Fibroblast of mammary gland (primary cell): ENCODE measurements around the gene SHROOM4.

Source experiments
- DNase-seq: peaks from one replicate; pipeline ENCODE4 v3.0.0-alpha.2; 2010; ENCODE audit warnings: low read depth
- H3K4me3 ChIP-seq: 2 replicates; pipeline ENCODE4 v1.5.1; 2011; ENCODE audit warnings: low read depth, mild to moderate bottlenecking, low read length, moderate library complexity; ENCODE audit not compliant: control insufficient read depth
- TF ChIP-seq, protein P1 (sequence below): conservative IDR thresholded peaks from 2 replicates; pipeline ENCODE4 v1.5.1; 2011; ENCODE audit warnings: low read depth, low read length, inconsistent platforms; ENCODE audit not compliant: control insufficient read depth, insufficient read depth

Gene SHROOM4

DNA sequence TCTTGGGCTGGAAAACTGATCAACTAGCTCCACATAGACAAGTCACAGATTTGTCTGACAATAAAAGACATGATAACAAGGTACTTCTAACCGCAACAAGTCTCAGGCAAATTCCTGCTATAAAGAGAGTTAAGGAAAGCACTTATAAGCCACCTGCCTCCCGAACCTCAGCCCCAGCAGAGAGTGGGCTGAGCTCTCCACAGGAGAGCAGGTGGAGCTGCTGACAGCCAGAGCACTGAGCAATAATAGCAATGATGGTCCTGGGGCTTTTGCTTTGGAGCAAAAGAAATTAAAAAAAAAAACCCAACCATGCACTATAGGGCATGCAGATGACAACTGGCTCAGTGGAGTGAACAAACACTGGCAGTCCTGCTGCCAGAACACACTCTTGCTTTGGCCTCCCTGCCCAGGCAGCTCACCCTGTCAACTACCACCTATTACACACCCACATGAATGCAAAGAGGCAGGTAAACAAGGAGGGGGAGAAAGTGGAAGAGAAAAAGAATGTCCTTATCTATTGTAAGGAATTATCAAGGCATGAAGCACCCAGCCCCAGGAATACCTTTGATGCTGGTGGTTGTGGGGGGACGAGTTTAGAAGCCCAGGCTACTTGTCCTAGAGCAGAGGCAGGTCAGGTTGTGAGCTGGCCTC, 207.6 kb downstream of the SHROOM4 start:
- no peak for DNase-seq
- TF ChIP-seq, protein P1, sequence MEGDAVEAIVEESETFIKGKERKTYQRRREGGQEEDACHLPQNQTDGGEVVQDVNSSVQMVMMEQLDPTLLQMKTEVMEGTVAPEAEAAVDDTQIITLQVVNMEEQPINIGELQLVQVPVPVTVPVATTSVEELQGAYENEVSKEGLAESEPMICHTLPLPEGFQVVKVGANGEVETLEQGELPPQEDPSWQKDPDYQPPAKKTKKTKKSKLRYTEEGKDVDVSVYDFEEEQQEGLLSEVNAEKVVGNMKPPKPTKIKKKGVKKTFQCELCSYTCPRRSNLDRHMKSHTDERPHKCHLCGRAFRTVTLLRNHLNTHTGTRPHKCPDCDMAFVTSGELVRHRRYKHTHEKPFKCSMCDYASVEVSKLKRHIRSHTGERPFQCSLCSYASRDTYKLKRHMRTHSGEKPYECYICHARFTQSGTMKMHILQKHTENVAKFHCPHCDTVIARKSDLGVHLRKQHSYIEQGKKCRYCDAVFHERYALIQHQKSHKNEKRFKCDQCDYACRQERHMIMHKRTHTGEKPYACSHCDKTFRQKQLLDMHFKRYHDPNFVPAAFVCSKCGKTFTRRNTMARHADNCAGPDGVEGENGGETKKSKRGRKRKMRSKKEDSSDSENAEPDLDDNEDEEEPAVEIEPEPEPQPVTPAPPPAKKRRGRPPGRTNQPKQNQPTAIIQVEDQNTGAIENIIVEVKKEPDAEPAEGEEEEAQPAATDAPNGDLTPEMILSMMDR: no peak
- no peak overlapping the region for H3K4me3 ChIP-seq

DNA sequence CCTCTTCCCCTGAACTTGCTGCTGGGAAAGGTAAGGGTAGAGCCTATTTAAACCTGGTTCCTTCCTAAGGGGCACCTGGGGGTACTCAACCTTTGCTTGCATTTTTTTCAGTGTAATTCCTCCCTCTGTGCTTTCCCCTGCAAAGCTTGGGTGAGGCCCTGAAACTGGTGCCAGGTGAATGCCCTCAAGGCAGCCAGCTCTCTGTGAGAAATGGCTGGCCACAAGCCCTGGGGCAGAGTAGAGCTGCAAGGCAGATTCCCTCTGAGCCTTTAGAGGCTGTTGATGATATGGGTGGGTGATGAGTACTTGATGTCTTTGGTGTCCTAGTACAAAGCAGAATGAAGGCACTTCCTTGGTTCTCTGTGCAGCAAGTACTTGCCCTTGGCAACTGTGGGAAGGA, 217.9 kb downstream of the SHROOM4 start:
- DNase-seq: no peak
- TF ChIP-seq, protein P1: no peak
- no peak overlapping the region for H3K4me3 ChIP-seq

DNA sequence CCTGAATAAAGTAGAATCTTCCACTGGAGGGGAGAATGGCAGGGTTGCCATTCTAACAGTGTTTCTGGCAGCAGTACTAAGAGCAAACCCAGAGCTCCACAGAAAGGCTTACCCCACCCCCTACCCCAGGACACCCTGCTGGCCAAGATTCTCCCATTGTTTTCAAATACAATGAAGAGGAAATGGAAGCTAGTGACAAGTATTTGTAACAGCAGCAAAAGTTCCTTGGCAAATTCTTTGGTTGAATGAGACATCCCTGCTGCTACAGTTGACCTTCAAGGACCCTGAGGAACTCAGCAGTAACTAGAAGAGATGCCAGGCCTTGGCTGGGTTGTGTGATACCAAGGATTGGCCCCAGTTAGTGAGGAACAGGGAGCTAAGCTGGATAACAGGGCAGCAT, 219.2 kb downstream of the SHROOM4 start:
- DNase-seq: no peak
- H3K4me3 ChIP-seq: no peak overlapping the region
- TF ChIP-seq, protein P1: no peak

DNA sequence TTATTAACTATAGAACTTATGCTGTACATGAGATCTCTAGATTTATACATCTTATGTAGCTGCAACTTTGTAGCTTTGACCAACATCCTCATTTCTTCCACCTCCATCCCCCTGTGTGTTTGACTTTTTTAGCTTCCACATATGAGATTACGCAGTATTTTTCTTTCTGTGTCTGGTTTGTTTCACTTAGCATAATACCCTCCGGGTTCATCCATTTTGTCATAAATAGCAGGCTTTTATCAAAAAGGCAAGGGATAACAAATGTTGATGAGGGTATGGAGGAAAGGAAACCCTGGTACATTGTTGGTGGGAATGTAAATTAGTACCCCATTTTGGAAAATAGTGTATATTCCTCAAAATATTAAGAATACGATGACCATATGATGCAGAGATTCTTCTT, 227.0 kb downstream of the SHROOM4 start:
- TF ChIP-seq, protein P1: no peak
- DNase-seq: no peak
- H3K4me3 ChIP-seq: no peak overlapping the region

DNA sequence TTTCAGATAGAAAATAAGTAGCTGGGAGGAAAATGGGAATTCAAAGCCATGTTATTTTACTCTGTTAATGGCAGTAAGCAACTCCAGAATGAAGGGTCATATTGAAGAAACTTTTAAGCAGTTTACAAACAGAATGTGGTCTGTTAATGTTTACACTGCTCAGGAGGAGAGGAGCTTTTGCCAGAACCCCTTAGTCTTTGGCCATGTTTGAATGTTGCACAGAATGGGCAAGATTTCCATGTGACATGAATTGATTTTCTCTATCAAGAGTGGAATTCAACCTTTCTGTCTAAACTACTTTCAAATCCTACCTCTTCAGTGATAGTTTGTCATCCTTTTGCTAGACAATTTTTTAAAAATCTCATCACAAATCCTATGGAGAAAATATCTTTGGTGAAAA, 227.6 kb downstream of the SHROOM4 start:
- TF ChIP-seq, protein P1: no peak
- no peak overlapping the region for H3K4me3 ChIP-seq
- DNase-seq: no peak

DNA sequence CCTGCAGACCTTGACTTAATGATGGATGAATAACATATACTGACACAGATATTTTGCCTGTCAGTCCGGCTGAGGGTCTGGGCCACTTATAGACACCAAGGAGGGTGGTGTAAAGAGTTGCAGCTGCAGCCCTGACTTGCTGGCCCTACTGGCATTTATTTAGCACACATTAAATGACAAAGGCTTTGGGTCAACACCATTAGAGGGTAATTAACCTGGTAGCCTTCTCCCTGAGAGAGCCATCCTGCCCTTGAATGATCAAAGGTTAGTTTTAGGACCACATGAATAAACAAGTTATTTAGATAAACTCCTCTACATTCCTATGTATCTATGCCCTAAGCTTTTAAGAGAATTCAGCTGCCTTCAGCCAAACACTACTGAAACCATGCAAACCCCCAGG, 232.6 kb downstream of the SHROOM4 start:
- DNase-seq: no peak
- H3K4me3 ChIP-seq: no peak overlapping the region
- TF ChIP-seq, protein P1: no peak

DNA sequence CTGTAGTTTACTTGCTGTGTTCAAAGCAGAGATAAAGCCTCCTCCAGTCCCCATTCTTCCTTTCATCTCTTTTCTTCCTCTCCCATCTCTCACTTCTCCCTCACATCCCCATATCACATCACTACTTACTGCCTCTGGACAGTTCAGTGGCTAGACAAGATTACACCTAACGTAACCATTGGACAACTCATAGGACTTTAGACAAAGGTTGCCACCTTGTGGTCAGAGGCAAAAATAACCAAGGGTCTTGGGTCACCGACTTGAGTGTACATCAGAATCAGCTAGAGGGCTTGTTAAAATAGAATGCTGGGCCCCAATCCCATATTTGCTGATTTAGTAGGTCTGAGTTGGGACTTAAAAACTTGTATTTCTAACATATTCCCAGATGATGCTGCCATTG, 234.0 kb downstream of the SHROOM4 start:
- TF ChIP-seq, protein P1: peak; percentile 60
- no peak overlapping the region for H3K4me3 ChIP-seq
- peak; percentile 71 for DNase-seq
